Ectodermal cell (in vitro differentiated cells): ENCODE data around the gene CSMD2.

Experiments
- H3K27ac ChIP-seq: 2 replicates; pipeline ENCODE4 v1.7.0; 2013; ENCODE audit warnings: mild to moderate bottlenecking, low read depth, low read length; ENCODE audit not compliant: insufficient read depth, poor library complexity, severe bottlenecking
- H3K27me3 ChIP-seq: 2 replicates; pipeline ENCODE4 v1.7.0; 2013; ENCODE audit warnings: mild to moderate bottlenecking, low read length; ENCODE audit not compliant: insufficient read depth, control insufficient read depth, poor library complexity, severe bottlenecking
- H3K36me3 ChIP-seq: one replicate; pipeline ENCODE4 v1.7.0; 2013; ENCODE audit warnings: low read length; ENCODE audit not compliant: control insufficient read depth, insufficient read depth
- H3K4me1 ChIP-seq: one replicate; pipeline ENCODE4 v1.7.0; 2013; ENCODE audit warnings: low read length; ENCODE audit not compliant: control insufficient read depth, insufficient read depth
- H3K4me3 ChIP-seq: 2 replicates; pipeline ENCODE4 v1.7.0; 2013; ENCODE audit warnings: low read depth, low read length, control low read depth; ENCODE audit not compliant: insufficient read depth
- H3K9me3 ChIP-seq: 2 replicates; pipeline ENCODE4 v1.7.0; 2013; ENCODE audit warnings: mild to moderate bottlenecking, low read length, moderate library complexity; ENCODE audit not compliant: control insufficient read depth
- WGBS, 2 experiments: methylation state at CpG; one replicate each; pipeline ENCODE4 v1.1.7; 2013; ENCODE audit warnings: missing lambda C conversion rate in 2 of 2; 5-methylcytosine and 5-hydroxymethylcytosine counted together

The CSMD2 gene

DNA sequence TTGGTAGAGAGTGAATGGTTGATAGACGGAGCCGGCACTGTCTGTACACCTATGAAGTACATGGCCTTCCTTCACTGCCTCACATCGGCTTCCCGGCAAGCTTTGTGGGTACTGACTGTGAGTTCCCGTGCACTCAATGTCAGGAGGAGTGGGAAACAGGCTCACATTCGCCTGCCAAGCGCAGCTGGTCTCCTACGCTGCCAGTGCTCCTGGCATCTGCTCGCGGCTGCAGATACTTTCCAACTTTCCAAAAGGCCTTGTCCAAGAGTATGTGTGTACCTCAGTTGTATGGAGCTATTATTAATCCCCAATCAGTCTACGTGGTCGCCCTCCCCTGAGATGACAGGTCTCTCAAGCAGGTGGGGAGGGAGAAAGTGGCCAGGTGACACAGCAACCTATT, 511.8 kb downstream of the CSMD2 start:
- Histone ChIP-seq H3K4me1 (no peaks in the 10 kb centered on the region), H3K9me3 (no peaks in the 10 kb centered on the region), H3K4me3 (no peak overlapping the region), H3K36me3 (no peaks in the 10 kb centered on the region), H3K27ac (no peak overlapping the region), H3K27me3 (no peaks in the 10 kb centered on the region)
- 96 to 98% methylated on average over 12 of the region's 12 CpGs for WGBS, 2 experiments

DNA sequence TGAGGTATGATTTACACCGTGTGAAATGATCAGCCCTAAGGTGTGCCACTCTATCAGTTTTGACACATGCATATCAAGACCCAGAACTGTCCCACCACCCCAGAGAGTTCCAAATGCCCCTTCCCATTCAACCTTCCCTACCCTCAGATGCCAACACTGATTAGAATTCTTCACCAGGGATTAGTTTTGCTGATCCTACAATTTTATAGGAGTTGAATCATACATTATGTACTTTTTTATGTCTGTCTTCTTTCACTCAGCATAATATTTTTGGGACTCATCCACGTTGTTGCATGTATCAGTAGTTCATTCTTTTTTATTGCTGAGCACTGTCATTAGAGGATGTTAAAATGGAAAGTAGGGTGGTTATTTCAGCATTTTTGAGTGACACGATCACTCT, 514.3 kb downstream of the CSMD2 start:
- H3K4me1 ChIP-seq, result no peaks in the 10 kb centered on the region
- H3K27ac ChIP-seq, result no peak overlapping the region
- H3K36me3 ChIP-seq, result no peaks in the 10 kb centered on the region
- H3K27me3 ChIP-seq, result no peaks in the 10 kb centered on the region
- H3K4me3 ChIP-seq, result no peak overlapping the region
- no peaks in the 10 kb centered on the region for H3K9me3 ChIP-seq
- 88 to 94% methylated on average over 3 of the region's 3 CpGs for WGBS, 2 experiments

DNA sequence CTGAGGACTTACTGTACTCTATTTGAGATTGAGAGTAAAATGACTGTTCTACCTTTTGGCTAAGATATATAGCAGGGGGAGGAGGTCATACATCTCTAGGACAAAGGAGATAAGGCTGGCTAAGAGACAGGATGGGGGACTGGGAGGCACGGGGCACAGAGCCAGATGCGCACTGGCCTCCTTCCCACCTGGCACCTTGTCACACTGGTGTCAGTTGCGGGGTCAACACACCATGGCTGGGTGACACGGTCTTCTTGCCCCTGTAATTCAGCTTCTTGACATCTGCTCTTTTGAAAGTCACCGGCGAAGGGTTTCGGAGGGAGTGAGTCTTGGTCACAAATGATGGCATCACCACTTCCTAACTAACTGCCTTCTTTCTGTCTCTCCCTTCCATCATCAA, 515.3 kb downstream of the CSMD2 start:
- H3K36me3 ChIP-seq, result no peaks in the 10 kb centered on the region
- no peaks in the 10 kb centered on the region for H3K27me3 ChIP-seq
- 96 to 97% methylated on average over 7 of the region's 7 CpGs for WGBS, 2 experiments
- H3K4me3 ChIP-seq, result no peak overlapping the region
- H3K4me1 ChIP-seq, result no peaks in the 10 kb centered on the region
- no peaks in the 10 kb centered on the region for H3K9me3 ChIP-seq
- H3K27ac ChIP-seq, result no peak overlapping the region

- no peak overlapping the region for H3K27ac ChIP-seq
- 85 to 94% methylated on average over 2 to 4 of the region's 4 CpGs for WGBS, 2 experiments
These were observed 521.8 kb downstream of the CSMD2 start for GRCh38 chr1:33643216-33643615.

DNA sequence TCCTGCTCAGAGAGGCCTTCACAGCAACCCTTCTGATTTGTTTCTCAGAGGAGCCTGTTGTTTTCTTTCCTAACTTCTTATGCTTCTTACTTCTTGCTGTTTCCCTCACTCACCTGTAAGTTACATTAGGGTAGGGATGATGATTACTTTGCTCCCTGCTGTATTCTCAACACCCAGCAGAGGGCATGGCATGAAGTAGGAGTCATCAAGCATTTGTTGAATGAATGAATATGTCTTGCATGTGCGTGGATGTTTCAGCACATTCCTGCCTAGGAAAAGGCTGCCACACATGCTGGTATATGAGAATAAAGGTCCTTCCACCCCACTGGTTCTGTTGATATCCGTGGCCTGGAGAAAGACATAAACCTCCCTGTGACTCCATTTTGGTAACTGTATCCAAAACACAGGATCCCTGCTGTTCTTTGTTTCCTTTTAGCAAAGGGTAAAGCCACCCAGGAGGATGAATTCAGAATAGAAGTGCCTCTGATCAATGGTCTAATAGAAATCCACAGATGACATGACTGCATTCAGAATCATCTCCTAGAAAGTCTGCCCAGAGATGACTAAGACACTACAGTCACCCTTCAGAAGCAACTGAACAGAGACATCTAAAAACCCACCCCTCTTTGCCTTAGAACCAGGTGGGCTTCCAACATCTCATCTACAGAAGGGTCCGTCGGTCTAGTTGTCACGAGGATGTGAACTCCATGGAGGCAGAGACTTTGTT, 523.8 kb downstream of the CSMD2 start:
- Histone ChIP-seq H3K4me1 (no peaks in the 10 kb centered on the region), H3K36me3 (no peaks in the 10 kb centered on the region), H3K9me3 (no peaks in the 10 kb centered on the region), H3K27me3 (no peaks in the 10 kb centered on the region), H3K4me3 (no peak overlapping the region), H3K27ac (no peak overlapping the region)
- WGBS, 2 experiments, result 69 to 75% methylated on average over 5 of the region's 5 CpGs

More at GRCh38 chr1:33643216-33643615, 521.8 kb downstream of the CSMD2 start:
- H3K9me3 ChIP-seq, result no peaks in the 10 kb centered on the region
- no peaks in the 10 kb centered on the region for H3K36me3 ChIP-seq
- H3K4me3 ChIP-seq, result no peak overlapping the region
- H3K4me1 ChIP-seq, result no peaks in the 10 kb centered on the region
- H3K27me3 ChIP-seq, result no peaks in the 10 kb centered on the region

DNA sequence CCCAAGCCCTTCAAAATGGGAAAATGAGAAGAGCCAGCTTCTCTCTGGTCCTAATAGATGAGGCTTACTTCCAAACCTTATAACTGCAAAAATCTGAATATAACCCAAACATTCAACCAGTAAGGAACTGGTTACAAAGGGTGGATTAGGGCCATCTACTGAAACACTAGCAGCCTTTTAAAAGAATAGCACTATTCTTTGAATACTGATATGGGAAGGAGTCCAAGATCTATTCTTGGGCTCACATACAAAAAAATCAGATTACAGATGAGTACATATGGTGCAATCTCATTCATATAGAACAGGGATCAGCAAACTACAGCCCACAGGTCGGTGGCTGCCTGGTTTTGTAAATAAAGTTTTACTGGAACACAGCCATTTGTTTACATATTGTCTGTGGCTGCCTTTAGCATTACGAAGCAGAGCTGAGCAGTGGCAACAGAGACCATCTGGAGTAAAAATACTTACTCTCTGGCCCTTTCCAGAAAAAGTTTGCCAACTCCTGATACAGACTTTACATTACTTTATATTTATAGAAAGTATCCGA, 524.8 kb downstream of the CSMD2 start:
- Histone ChIP-seq H3K9me3 (no peaks in the 10 kb centered on the region), H3K4me3 (no peak overlapping the region), H3K4me1 (peaks cover 3% of the 10 kb centered on the region), H3K27ac (no peak overlapping the region), H3K36me3 (no peaks in the 10 kb centered on the region), H3K27me3 (no peaks in the 10 kb centered on the region)
- WGBS, 2 experiments, result 83 to 88% methylated on average over 2 to 3 of the region's 3 CpGs

DNA sequence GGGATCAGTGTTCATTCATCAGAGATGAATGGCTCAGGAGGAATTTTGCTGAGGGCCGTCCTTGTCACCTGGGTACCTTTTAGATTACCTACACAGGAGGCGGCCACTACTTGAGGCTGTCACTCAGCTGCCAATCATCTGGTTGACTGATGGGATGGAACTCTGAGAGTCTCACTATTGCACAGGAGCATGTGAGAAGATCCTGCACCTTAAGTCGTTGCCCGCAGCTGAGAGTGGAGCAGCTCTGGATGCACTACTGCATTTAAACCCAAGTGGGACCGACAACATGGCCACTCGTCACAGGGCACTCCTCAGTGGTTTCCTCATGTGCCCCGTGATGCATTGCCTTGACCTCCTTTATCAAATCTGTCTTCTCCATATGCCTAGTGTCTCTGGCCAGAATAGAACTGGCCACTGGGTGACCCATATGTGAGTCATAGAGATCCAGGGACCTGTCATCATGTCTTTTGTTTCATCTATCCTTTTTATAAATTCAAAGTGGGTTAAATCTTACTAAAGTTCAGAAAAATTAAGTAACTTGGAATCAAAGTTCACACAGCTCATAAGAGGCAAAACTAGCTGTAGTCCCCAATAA, 527.1 kb downstream of the CSMD2 start:
- H3K27ac ChIP-seq, result no peak overlapping the region
- no peaks in the 10 kb centered on the region for H3K27me3 ChIP-seq
- no peak overlapping the region for H3K4me3 ChIP-seq
- no peaks in the 10 kb centered on the region for H3K9me3 ChIP-seq
- H3K36me3 ChIP-seq, result no peaks in the 10 kb centered on the region
- peaks cover 3% of the 10 kb centered on the region for H3K4me1 ChIP-seq
- 93 to 96% methylated on average over 7 of the region's 7 CpGs for WGBS, 2 experiments

GRCh38 chr1:33636209-33636608, 528.8 kb downstream of the CSMD2 start:
- WGBS, 2 experiments, result 93 to 94% methylated on average over 14 of the region's 14 CpGs
- H3K4me1 ChIP-seq, result peaks cover 3% of the 10 kb centered on the region

DNA sequence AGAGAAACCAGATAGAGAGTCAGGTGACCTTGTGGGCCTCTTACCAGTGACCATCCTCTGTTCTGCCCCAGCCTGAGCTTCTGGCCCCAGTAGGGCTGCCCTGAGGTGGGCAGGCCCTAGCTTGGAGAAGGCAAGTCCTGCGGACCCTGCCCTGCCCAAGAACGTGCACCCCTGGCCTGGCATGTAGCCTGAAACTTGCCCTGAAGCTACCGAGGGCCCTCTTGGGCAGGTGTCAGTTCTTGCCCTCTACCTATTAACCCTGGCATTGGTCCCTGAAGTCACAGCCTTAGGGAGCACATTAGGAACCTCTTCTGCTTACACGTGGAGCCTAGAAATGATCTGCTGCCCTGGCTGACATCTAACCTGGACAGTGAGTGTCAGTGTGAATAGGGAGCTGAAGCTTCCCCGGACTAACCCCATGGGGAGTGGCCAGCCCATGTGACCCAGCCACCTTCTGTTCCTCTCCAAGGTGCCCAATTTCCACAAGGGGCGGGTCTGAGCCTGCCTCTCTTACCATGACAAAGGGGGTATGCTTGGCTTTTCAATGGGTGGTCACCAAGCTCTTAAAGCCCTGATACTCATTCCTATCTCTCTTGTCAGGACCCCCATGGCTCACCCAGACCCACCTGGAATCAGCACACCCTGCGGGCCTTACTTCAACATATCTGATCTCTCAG, 529.6 kb downstream of the CSMD2 start:
- 58 to 60% methylated on average over 7 of the region's 7 CpGs for WGBS, 2 experiments
- Histone ChIP-seq H3K27ac (no peak overlapping the region), H3K9me3 (no peaks in the 10 kb centered on the region)

More at GRCh38 chr1:33636209-33636608, 528.8 kb downstream of the CSMD2 start:
- Histone ChIP-seq H3K27me3 (no peaks in the 10 kb centered on the region), H3K36me3 (no peaks in the 10 kb centered on the region), H3K27ac (no peak overlapping the region), H3K9me3 (no peaks in the 10 kb centered on the region), H3K4me3 (no peak overlapping the region)

DNA sequence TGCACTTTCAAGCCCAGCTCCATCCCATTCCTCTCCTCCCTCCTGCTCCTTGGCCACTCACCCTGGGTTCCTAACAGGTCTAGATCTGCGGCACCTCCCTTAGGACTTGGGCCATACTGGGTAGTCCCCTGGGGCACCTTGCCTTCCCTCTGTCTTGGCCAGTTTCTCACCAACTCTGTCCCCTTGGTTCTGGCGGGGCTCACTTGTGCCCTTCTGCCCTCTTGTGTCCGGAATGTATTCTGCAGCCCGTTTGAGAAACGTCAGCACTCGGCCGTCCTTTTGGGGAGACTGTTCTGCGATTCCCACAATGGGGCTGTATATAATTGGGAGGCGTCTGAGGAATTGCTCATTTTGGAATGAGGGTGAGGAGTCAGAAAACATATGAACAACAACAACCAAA, 530.2 kb downstream of the CSMD2 start:
- Histone ChIP-seq H3K4me3 (no peak overlapping the region), H3K27me3 (no peaks in the 10 kb centered on the region), H3K9me3 (no peaks in the 10 kb centered on the region), H3K27ac (no peak overlapping the region), H3K4me1 (peaks cover 3% of the 10 kb centered on the region), H3K36me3 (no peaks in the 10 kb centered on the region)
- 42 to 61% methylated on average over 8 to 9 of the region's 9 CpGs for WGBS, 2 experiments

More for the DNA sequence above, 529.6 kb downstream of the CSMD2 start:
- Histone ChIP-seq H3K4me3 (no peak overlapping the region), H3K4me1 (peaks cover 3% of the 10 kb centered on the region), H3K27me3 (no peaks in the 10 kb centered on the region), H3K36me3 (no peaks in the 10 kb centered on the region)
